ENCODE results near the gene BTAF1. TPM values are rescaled to one million over a fixed set of nuclear protein-coding genes. Genes with fewer than 3 reads are reported as not detected.

BTAF1 gene
- total and polyA plus RNA-seq, 2 experiments from 2014 or later, result 15.3 to 45.0 TPM

DNA sequence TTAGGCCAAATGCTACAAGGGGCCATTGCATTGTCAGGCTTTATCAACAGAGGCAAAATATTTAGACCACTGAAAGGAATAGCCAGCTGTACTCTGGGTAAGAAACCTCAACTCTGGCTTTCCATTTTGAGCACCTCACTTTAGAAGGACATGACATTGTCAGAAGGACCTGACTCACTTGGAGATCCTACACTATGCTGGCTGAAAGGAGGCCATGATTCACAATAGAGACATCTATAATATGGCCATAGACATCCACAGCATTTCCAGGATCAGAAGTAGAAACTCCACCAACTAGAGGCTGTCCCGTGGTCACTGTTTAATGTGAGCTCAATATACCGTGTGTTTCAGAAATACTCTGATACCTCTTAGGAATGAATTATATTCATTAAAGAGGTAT, 140.9 kb downstream of the BTAF1 start:
- Histone ChIP-seq H3K9me2 (replicated peaks; ENCODE audit: insufficient read depth) (no peaks in the 10 kb centered on the region), H3K4me1 (ENCODE audit: insufficient read depth) (no peaks in the 10 kb centered on the region), H2AFZ (no peak overlapping the region), H3K9me3 (ENCODE audit: low read depth) (no peaks in the 10 kb centered on the region), H3K27ac (no peak overlapping the region), H3K79me2 (no peaks in the 10 kb centered on the region), H4K20me1 (ENCODE audit: insufficient read depth, poor library complexity, severe bottlenecking) (no peaks in the 10 kb centered on the region), H3K4me3 (no peak overlapping the region), H3K36me3 (replicated peaks; ENCODE audit: insufficient read depth, low read depth) (no peaks in the 10 kb centered on the region), H3K27me3 (no peaks in the 10 kb centered on the region), H3K4me2 (no peak overlapping the region)
- WGBS (ENCODE audit: low lambda C conversion rate, missing lambda C conversion rate), result 95% methylated on average over 2 of the region's 2 CpGs
- no peak for DNase-seq (ENCODE audit: low spot score)
- TF ChIP-seq, protein P1, sequence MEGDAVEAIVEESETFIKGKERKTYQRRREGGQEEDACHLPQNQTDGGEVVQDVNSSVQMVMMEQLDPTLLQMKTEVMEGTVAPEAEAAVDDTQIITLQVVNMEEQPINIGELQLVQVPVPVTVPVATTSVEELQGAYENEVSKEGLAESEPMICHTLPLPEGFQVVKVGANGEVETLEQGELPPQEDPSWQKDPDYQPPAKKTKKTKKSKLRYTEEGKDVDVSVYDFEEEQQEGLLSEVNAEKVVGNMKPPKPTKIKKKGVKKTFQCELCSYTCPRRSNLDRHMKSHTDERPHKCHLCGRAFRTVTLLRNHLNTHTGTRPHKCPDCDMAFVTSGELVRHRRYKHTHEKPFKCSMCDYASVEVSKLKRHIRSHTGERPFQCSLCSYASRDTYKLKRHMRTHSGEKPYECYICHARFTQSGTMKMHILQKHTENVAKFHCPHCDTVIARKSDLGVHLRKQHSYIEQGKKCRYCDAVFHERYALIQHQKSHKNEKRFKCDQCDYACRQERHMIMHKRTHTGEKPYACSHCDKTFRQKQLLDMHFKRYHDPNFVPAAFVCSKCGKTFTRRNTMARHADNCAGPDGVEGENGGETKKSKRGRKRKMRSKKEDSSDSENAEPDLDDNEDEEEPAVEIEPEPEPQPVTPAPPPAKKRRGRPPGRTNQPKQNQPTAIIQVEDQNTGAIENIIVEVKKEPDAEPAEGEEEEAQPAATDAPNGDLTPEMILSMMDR (IDR thresholded peaks at IDR 0.05; ENCODE audit: poor library complexity), result no peak
- TF ChIP-seq EZH2phosphoT487 (IDR thresholded peaks at IDR 0.05; ENCODE audit: low read depth, severe bottlenecking, unreplicated experiment) (no peak), EZH2 (IDR thresholded peaks at IDR 0.05; ENCODE audit: borderline replicate concordance) (no peak)

DNA sequence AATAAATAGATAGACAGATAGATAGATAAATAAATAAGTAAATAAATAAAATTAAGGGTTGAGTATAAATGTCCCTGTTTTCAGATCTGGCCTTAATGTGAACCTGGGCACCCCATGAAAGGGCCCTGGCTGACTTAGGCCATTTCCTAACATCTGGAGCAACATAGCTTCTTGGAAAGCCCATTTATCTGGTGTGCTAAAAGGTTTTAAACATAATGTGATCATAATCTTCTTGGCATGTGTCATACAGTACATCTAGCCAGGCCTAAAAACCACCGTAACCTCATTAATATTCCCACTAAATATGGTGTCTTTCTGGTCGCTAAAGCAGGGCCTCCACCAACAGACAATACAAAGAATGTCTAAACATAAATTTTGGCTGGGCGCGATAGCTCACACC, 142.8 kb downstream of the BTAF1 start:
- TF ChIP-seq, protein P1 (IDR thresholded peaks at IDR 0.05; ENCODE audit: poor library complexity), result no peak
- TF ChIP-seq EZH2 (IDR thresholded peaks at IDR 0.05; ENCODE audit: borderline replicate concordance), result no peak
- no peak for TF ChIP-seq EZH2phosphoT487 (IDR thresholded peaks at IDR 0.05; ENCODE audit: low read depth, severe bottlenecking, unreplicated experiment)
- no peaks in the 10 kb centered on the region for H3K27me3 ChIP-seq
- WGBS (ENCODE audit: low lambda C conversion rate, missing lambda C conversion rate), result 98% methylated on average over 4 of the region's 4 CpGs
- no peaks in the 10 kb centered on the region for H4K20me1 ChIP-seq (ENCODE audit: insufficient read depth, poor library complexity, severe bottlenecking)
- H3K9me2 ChIP-seq (replicated peaks; ENCODE audit: insufficient read depth), result no peaks in the 10 kb centered on the region
- no peak overlapping the region for H2AFZ ChIP-seq
- H3K4me3 ChIP-seq, result no peak overlapping the region
- H3K9me3 ChIP-seq (ENCODE audit: low read depth), result no peaks in the 10 kb centered on the region
- DNase-seq (ENCODE audit: low spot score), result no peak
- no peaks in the 10 kb centered on the region for H3K4me1 ChIP-seq (ENCODE audit: insufficient read depth)
- no peaks in the 10 kb centered on the region for H3K79me2 ChIP-seq
- no peak overlapping the region for H3K4me2 ChIP-seq
- no peak overlapping the region for H3K27ac ChIP-seq
- H3K36me3 ChIP-seq (replicated peaks; ENCODE audit: insufficient read depth, low read depth), result no peaks in the 10 kb centered on the region

DNA sequence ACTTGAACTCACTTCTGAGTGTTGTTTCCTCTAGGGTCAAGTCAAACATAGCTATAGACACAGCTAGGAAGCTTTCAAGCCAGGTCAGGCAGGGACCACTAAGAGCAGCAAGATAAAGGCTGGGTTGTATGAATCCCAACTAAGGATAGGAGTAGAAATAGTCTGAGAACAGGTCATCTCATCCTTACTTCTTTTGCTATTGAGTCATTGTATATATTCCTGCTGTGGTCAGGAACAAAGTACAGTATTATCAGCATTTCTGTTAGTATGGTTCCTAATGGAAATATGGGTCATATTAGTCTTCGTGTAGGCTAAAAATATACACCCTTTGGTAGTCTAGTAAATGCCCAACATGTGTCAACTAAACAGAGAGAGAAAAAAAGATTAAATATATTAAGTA, 145.3 kb downstream of the BTAF1 start:
- no peak for DNase-seq (ENCODE audit: low spot score)
- H2AFZ ChIP-seq, result no peak overlapping the region
- H3K27ac ChIP-seq, result no peak overlapping the region
- TF ChIP-seq EZH2phosphoT487 (IDR thresholded peaks at IDR 0.05; ENCODE audit: low read depth, severe bottlenecking, unreplicated experiment) (no peak), EZH2 (IDR thresholded peaks at IDR 0.05; ENCODE audit: borderline replicate concordance) (no peak)
- TF ChIP-seq, protein P1 (IDR thresholded peaks at IDR 0.05; ENCODE audit: poor library complexity), result no peak
- no peaks in the 10 kb centered on the region for H3K9me3 ChIP-seq (ENCODE audit: low read depth)
- H3K4me3 ChIP-seq, result no peak overlapping the region
- no peaks in the 10 kb centered on the region for H4K20me1 ChIP-seq (ENCODE audit: insufficient read depth, poor library complexity, severe bottlenecking)
- no peak overlapping the region for H3K4me2 ChIP-seq
- no peaks in the 10 kb centered on the region for H3K36me3 ChIP-seq (replicated peaks; ENCODE audit: insufficient read depth, low read depth)
- no peaks in the 10 kb centered on the region for H3K79me2 ChIP-seq
- no peaks in the 10 kb centered on the region for H3K27me3 ChIP-seq
- H3K9me2 ChIP-seq (replicated peaks; ENCODE audit: insufficient read depth), result no peaks in the 10 kb centered on the region
- H3K4me1 ChIP-seq (ENCODE audit: insufficient read depth), result no peaks in the 10 kb centered on the region
- 91% methylated on average over 1 of the region's 1 CpG for WGBS (ENCODE audit: low lambda C conversion rate, missing lambda C conversion rate)

Data from hepatocyte (in vitro differentiated cells).